ENCODE results near the gene LGALS8.

DNA sequence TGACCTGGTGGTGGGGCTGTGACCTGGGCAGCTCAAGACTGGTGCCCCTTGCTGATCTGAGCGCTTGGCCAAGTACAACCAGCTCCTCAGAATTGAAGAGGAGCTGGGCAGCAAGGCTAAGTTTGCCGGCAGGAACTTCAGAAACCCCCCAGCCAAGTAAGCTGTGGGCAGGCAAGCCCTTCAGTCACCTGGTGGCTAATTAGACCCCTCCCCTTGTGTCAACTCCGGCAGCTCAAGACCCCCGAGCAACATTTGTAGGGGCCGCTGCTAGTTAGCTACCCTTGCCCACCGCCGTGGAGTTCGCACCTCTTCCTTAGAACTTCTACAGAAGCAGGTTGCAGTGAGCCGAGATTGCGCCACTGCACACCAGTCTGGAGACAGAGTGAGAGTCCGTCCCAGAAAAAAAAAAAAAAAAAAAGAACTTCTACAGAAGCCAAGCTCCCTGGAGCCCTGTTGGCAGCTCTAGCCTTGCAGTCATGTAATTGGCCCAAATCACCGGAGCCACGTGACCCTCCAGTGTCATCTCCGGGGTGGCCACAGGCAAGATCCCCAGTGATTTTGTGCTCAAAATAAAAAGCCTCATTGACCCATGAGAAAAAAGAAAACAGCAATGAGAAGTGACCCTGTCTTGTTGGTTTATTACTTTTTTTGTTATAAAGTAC is 39.3 kb upstream of the LGALS8 start:
- TF ChIP-seq CTCF (IDR thresholded peaks at IDR 0.05) (no peak), POLR2A (IDR thresholded peaks at IDR 0.05) (no peak)

Measured in body of pancreas (tissue), 4 donors.